NCI-H146 treated with DMSO at 0.1 percent for 48 hours (cell line): Measurements from ENCODE around the gene PAGE2.
"Not testable (repeated sequence)": the region's sequence is repeated elsewhere in the genome, so short reads cannot be mapped to it uniquely, and the experiment has no call there.

Experiments
- DNase-seq: peaks from one replicate; lab custom pipeline; 2025; ENCODE audit not compliant: unreplicated experiment; lab: John Stamatoyannopoulos, UW

The PAGE2 gene

DNA sequence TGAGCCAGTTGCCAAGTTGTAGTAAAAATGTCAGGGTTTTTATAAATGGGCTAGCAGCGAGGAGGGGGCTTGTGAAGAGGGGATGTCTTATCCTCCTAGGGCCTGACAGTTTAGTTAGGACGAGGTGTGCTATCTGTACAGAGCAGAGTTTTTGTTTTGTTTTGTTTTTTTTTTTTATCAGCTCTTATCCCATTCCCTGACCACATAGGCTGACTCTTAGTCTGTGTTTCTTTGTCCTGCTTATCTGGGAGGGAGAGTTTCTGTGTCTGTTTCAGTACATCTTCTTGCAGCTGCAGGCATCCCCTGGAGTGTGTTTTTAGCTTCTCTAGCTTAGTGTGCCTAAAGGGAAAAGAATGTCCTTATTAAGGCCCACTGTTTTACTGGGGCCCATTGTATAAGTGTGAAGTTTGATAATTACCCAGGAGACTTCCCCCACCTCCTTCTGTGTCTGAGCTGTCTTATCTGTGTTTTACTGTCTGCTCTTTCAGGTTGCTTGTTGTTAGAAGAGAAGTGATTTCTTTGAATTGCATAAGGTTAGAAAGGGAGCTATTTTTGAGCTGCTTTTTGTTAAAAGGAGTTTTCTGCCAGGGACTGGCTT is 32.0 kb downstream of the PAGE2 start:
- DNase-seq, result no peak

DNA sequence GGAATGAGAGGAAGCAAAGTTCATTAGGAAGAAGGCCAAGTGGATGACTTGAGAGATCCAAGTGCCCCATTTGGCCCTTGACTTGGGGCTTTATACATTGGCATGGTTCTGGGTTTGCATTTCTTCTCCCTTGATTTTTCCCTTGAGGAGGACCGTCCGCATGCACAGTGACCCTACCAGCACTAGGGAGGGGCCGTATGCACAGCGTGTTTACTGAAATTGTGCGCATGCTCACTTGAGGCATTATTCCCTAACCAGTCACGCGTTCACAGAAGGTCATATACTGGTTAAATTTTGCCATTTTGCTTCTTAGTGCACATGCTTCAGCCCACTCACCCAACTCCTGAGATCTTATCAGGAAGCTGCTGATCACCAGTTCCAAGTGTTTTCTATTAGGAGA is 35.1 kb downstream of the PAGE2 start:
- DNase-seq, result no peak

DNA sequence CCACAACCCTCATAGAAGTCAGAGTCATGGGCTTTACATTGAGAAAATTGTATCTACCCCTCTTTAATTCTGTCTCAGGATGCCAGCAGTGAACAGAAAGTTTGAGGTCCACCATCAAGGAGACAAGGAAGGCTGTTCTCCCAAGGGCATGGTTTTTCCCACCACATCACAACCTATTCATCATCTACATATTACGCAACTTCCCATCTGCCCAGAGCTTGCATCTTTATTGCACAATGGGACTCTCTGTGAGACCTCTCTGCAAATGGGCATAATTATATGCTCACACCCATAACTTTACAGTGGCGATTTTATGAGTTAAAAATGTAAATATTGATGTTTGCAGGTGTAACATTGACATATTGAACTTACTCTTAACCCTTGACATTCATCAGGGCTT is 38.9 kb downstream of the PAGE2 start:
- DNase-seq, result no peak

DNA sequence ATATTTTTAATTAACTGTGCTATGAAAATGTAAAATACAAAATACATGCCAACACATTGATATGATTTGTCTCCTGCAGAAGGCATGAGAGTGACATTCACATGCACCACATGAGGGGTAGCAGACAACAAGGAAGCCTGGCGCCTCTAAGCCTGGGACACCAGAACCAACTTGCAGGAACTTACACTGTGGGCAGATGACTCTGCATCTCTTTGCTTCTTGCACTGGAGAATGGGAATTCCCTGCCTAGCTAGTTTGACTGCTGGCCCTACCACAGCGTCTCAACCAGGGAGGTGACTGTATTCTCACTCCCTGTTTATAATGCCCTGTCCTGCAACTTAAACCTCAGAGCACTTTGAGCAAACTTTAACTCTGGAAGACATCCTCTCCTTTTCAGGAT is 40.5 kb downstream of the PAGE2 start:
- DNase-seq, result no peak

DNA sequence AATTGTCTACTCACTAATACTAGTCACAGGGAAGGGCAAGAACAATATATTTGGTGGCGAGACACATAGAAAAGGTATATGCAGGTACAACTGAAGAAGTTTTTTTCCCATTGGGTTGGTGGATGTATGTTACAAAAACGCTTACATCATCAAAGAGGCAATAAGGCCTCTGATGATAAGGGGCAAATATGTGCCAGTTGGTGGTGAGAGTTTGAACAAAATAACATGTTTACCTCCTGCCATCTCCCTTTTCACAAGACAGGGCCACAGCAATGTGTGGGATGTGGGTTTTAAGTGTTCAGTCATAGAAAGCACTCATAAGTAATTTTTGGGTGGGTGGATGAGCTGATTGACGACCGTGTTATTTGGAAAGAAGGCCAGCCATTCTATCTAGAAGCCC is 41.7 kb downstream of the PAGE2 start:
- DNase-seq, result no peak

DNA sequence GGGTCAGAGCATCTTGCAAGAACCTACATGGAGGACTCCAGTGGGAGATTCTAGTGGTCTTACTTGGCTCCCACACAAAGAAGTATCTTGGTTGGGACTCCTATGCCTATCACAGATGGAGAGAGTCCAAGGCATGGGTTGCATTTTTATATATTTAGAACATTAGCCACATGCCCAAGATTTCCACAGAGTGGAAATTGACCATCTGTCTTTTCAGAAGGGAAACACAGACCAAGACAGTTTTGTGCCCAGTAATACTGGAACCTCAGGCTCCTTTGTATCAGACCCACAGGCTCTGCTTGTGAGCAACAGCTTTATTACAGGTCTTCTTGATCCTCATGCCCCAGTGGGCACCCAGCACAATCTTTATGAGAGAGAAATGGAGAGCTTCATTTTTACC is 43.6 kb downstream of the PAGE2 start:
- no peak for DNase-seq

DNA sequence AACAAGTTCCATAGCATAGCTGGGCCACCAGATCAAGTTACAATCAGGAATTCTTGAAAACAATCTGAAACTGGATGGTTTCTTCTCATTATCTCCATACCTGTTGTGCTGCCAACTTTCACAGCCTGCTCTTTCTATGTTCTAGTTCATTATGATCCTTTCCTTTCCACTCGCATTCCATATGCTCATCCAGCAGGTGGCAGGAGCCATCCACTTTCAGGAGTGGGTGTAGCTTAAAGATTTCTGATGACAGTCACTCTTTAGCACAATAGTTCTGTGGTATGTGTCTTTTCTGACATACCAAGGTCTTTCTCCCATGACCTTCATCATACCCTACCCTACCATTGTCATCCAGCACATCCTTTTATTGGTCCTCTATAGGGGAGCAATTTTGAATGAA is 46.4 kb downstream of the PAGE2 start:
- DNase-seq, result no peak

DNA sequence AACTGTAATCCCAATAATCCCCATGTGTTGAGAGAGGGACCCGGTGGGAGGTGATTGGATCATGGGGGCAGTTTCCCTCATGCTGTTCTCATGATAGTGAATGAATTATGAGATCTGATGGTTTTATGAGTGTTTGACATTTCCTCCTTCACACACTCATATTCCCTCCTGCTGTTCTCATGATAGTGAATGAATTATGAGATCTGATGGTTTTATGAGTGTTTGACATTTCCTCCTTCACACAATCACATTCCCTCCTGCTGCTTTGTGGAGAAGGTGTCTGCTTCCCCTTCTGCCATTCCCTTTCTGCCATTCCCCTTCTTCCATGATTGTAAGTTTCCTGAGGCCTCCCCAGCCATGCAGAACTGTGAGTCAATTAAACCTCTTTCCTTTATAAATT is 52.0 kb downstream of the PAGE2 start:
- DNase-seq, result not testable (repeated sequence)
